Measurements from ENCODE around the gene EMSY.

DNA sequence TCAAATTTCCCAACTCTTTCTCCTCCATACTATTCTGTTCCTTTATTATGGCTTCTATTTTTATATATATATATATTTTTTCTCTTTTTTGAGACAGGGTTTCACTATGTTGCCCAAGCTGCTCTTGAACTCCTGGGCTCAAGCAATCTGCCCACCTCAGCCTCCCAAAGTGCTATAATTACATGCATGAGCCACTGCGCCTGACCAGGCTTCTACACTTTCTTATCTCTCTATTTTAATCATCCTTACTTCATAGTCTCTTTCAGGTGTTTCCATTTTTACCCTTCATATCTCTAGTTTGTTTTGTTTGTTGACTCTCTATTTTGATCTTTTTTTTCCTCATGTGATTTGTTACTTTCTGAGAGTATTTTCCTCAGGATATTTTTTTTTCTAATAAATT, 43.9 kb upstream of the EMSY start:
- no peak for TF ChIP-seq POLR2A (IDR thresholded peaks at IDR 0.05)
- TF ChIP-seq, protein P1, sequence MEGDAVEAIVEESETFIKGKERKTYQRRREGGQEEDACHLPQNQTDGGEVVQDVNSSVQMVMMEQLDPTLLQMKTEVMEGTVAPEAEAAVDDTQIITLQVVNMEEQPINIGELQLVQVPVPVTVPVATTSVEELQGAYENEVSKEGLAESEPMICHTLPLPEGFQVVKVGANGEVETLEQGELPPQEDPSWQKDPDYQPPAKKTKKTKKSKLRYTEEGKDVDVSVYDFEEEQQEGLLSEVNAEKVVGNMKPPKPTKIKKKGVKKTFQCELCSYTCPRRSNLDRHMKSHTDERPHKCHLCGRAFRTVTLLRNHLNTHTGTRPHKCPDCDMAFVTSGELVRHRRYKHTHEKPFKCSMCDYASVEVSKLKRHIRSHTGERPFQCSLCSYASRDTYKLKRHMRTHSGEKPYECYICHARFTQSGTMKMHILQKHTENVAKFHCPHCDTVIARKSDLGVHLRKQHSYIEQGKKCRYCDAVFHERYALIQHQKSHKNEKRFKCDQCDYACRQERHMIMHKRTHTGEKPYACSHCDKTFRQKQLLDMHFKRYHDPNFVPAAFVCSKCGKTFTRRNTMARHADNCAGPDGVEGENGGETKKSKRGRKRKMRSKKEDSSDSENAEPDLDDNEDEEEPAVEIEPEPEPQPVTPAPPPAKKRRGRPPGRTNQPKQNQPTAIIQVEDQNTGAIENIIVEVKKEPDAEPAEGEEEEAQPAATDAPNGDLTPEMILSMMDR (IDR thresholded peaks at IDR 0.05), result no peak

Data from thyroid gland (tissue), 4 donors.